Adrenal gland (tissue), 12 donors: ENCODE measurements around the gene MPEG1. TPM values are rescaled to one million over a fixed set of nuclear protein-coding genes. Genes with fewer than 3 reads are reported as not detected.

Experiments
- DNase-seq, 7 donors: peaks; one replicate each; pipeline ENCODE4 v3.0.0-alpha.2; 2019 to 2020
- H3K27ac ChIP-seq, 5 donors: fragments of 200-600 bp; sonication (generic) in 4 of 5; 1 replicate in 3 of 5; 2 replicates in 2 of 5; pipeline versions ENCODE4 v1.5.1 to v1.8.0; 2016 to 2020; ENCODE audit warnings: mild to moderate bottlenecking in 1 of 5
- H3K27me3 ChIP-seq: fragments of 200-600 bp; 2 replicates; pipeline ENCODE4 v1.8.0; 2021
- H3K36me3 ChIP-seq, 2 donors: fragments of 200-600 bp; replicated peaks in 1 of 2; 1 replicate in 1 of 2; 2 replicates in 1 of 2; pipeline versions ENCODE4 v1.5.1 to v1.8.0; 2018 to 2022
- H3K4me1 ChIP-seq, 2 donors: fragments of 200-600 bp; replicated peaks in 1 of 2; 1 replicate in 1 of 2; 2 replicates in 1 of 2; pipeline versions ENCODE4 v1.5.1 to v1.8.0; 2018 to 2021
- H3K4me3 ChIP-seq, 4 donors: fragments of 200-600 bp; sonication (generic) in 3 of 4; one replicate each; pipeline ENCODE4 v1.5.1; 2016 to 2018
- H3K9me3 ChIP-seq, 3 donors: fragments of 200-600 bp; sonication (generic) in 1 of 3; replicated peaks in 1 of 3; 1 replicate in 2 of 3; 2 replicates in 1 of 3; pipeline versions ENCODE4 v1.5.1 to v1.8.0; 2016 to 2021
- POLR2A ChIP-seq, 2 donors: fragments of 450-650 bp; IDR thresholded peaks; one replicate each; pipeline ENCODE4 v1.6.1; 2017; ENCODE audit warnings: antibody characterized with exemption in 2 of 2, mild to moderate bottlenecking in 2 of 2, moderate library complexity in 1 of 2
- WGBS, 4 donors: extraction: QIAGEN DNeasy Blood & Tissue Kit in 2 of 4; methylation state at CpG; one replicate each; pipeline versions ENCODE4 v1.1.5 to v1.1.7; 2013 to 2017; 5-methylcytosine and 5-hydroxymethylcytosine counted together
- intact Hi-C, 2 donors: fragments of 100-400 bp; cut with DNase I; formaldehyde crosslinking; loops; one replicate each; pipeline versions ENCODE4 v1.14.1 to v1.15.0; 2022 to 2023
- polyA plus RNA-seq, 3 donors: library from polyadenylated mRNA; stranded (reverse); fragments of 200-250 nt in 2 of 3; fragments of 350-450 nt in 1 of 3; fragmentation: Illumina TruSeq in 1 of 3; extraction: RNeasy Lipid Tissue Mini Kit (QIAGEN cat#74804) in 1 of 3; gene quantifications; one replicate each; pipeline ENCODE4 v1.2.3, GENCODE V29; 2013 to 2014
- total RNA-seq, 9 donors: library from RNA; depleted of rRNA in 4 of 9; stranded (reverse); fragments of >200 nt in 4 of 9; fragments of 120-200 nt in 1 of 9; fragmentation: NEBNext Ultra II Directional in 1 of 9; extraction: Animal tissue kit (Norgen Biotek cat#: 25700) in 1 of 9; gene quantifications; one replicate each; pipeline versions ENCODE4 v1.1.0 to v1.2.4, GENCODE V29; 2013 to 2023
- TF ChIP-seq, protein P1 (sequence below), 6 experiments: fragments of 450-650 bp in 4 of 6; fragments of 200-600 bp in 2 of 6; sonication (generic) in 1 of 6; IDR thresholded peaks; 1 replicate in 5 of 6; 2 replicates in 1 of 6; pipeline versions ENCODE4 v1.5.1 to v1.8.0; 2016 to 2021; ENCODE audit warnings: antibody characterized with exemption in 6 of 6, mild to moderate bottlenecking in 2 of 6, moderate library complexity in 1 of 6
- donor health status: healthy with polysubstance abuse.
- donor health status: Bipolar disorder and iron deficiency.
- donor health status: DM: yes; HTN: yes; CAD: no.
- donor health status: DM: no; HTN: no; CAD: no.
- donor health status: DM: no; HTN: no; CAD: no.
- donor health status: DM: yes; HTN: yes; CAD: no.

Gene MPEG1
- total and polyA plus RNA-seq, 12 donors = 4.5 to 54.8 (median 24.0) TPM

DNA sequence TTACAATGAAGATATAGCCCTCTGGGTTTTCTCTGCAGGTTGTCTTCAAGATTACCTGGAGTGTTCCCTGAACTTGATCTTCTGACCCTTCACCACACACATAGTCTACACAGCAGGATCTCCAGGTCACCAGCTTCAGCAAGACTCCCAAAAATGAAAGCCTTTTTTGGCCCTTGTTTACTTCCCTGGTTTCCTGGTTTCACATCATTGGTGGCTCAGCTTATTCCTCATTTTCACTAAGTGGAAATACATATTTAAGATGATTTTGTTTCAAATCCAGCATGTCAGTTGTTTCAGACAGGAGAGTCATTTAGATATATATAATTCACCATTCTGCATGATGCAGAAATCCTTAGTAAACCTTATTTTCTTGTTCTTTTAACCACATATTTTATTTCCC is 41.6 kb upstream of the MPEG1 start:
- H3K27ac ChIP-seq = no peak overlapping the region
- H3K4me3 ChIP-seq = no peak overlapping the region
- no peaks in the 10 kb centered on the region for H3K27me3 ChIP-seq
- no peak for TF ChIP-seq POLR2A (IDR thresholded peaks at IDR 0.05)
- TF ChIP-seq, protein P1, sequence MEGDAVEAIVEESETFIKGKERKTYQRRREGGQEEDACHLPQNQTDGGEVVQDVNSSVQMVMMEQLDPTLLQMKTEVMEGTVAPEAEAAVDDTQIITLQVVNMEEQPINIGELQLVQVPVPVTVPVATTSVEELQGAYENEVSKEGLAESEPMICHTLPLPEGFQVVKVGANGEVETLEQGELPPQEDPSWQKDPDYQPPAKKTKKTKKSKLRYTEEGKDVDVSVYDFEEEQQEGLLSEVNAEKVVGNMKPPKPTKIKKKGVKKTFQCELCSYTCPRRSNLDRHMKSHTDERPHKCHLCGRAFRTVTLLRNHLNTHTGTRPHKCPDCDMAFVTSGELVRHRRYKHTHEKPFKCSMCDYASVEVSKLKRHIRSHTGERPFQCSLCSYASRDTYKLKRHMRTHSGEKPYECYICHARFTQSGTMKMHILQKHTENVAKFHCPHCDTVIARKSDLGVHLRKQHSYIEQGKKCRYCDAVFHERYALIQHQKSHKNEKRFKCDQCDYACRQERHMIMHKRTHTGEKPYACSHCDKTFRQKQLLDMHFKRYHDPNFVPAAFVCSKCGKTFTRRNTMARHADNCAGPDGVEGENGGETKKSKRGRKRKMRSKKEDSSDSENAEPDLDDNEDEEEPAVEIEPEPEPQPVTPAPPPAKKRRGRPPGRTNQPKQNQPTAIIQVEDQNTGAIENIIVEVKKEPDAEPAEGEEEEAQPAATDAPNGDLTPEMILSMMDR (IDR thresholded peaks at IDR 0.05) = no peak
- no peaks in the 10 kb centered on the region for H3K36me3 ChIP-seq
- no peaks in the 10 kb centered on the region for H3K9me3 ChIP-seq
- H3K4me1 ChIP-seq = no peaks in the 10 kb centered on the region
- no peak for DNase-seq
- intact Hi-C loops = no loop called here

- no peaks in the 10 kb centered on the region for H3K36me3 ChIP-seq
- TF ChIP-seq, protein P1 (IDR thresholded peaks at IDR 0.05) = no peak
- TF ChIP-seq POLR2A (IDR thresholded peaks at IDR 0.05) = no peak
- H3K27me3 ChIP-seq = no peaks in the 10 kb centered on the region
- WGBS, 4 donors = 76 to 91% (median 89%) methylated on average over 2 of the region's 2 CpGs
- no peak overlapping the region for H3K27ac ChIP-seq
- intact Hi-C loops = no loop called here
- no peaks in the 10 kb centered on the region for H3K9me3 ChIP-seq
- no peak for DNase-seq
- H3K4me1 ChIP-seq = peaks cover 0 to 9% of the 10 kb centered on the region in 2 donors
- no peak overlapping the region for H3K4me3 ChIP-seq
These were observed 40.3 kb upstream of the MPEG1 start for GRCh38 chr11:59253001-59253400.

- no peak overlapping the region for H3K4me3 ChIP-seq
- no peaks in the 10 kb centered on the region for H3K9me3 ChIP-seq
- H3K27me3 ChIP-seq = no peaks in the 10 kb centered on the region
- 65 to 88% (median 84%) methylated on average over 7 of the region's 7 CpGs for WGBS, 4 donors
- intact Hi-C loops = no loop called here
- TF ChIP-seq, protein P1 (IDR thresholded peaks at IDR 0.05) = no peak
- no peak for TF ChIP-seq POLR2A (IDR thresholded peaks at IDR 0.05)
- DNase-seq = no peak
- H3K36me3 ChIP-seq = no peaks in the 10 kb centered on the region
- H3K4me1 ChIP-seq = peaks cover 0 to 11% of the 10 kb centered on the region in 2 donors
- H3K27ac ChIP-seq = no peak overlapping the region
These were observed 36.8 kb upstream of the MPEG1 start for GRCh38 chr11:59249535-59249934.

GRCh38 chr11:59247531-59248227 is 35.0 kb upstream of the MPEG1 start:
- no peak for TF ChIP-seq POLR2A (IDR thresholded peaks at IDR 0.05)
- TF ChIP-seq, protein P1 (IDR thresholded peaks at IDR 0.05) = no peak
- peaks cover 0 to 11% of the 10 kb centered on the region in 2 donors for H3K4me1 ChIP-seq
- no peaks in the 10 kb centered on the region for H3K27me3 ChIP-seq
- H3K9me3 ChIP-seq = no peaks in the 10 kb centered on the region
- DNase-seq = peak in 5 of 7 donors; percentile 25 to 62 (median 47)
- WGBS, 4 donors = 17 to 31% (median 27%) methylated on average over 2 of the region's 2 CpGs
- intact Hi-C loops = no loop called here
- H3K4me3 ChIP-seq = no peak overlapping the region
- H3K36me3 ChIP-seq = no peaks in the 10 kb centered on the region
- no peak overlapping the region for H3K27ac ChIP-seq
